GM23248 (cell line): Measurements from ENCODE around the gene COX19.
"Not testable (repeated sequence)": the region's sequence is repeated elsewhere in the genome, so short reads cannot be mapped to it uniquely, and the experiment has no call there.

Source experiments
- EZH2 ChIP-seq: fragments of 200-600 bp; sonication (generic); IDR thresholded peaks from 2 replicates; pipeline ENCODE4 v1.6.1; 2018; ENCODE audit warnings: antibody characterized with exemption, mild to moderate bottlenecking; ENCODE audit not compliant: insufficient read depth, poor library complexity, severe bottlenecking
- EZH2phosphoT487 ChIP-seq: fragments of 200-600 bp; sonication (generic); IDR thresholded peaks from 2 replicates; pipeline ENCODE4 v1.6.1; 2018; ENCODE audit warnings: antibody characterized with exemption, moderate library complexity, mild to moderate bottlenecking, low read depth; ENCODE audit not compliant: insufficient read depth

DNA sequence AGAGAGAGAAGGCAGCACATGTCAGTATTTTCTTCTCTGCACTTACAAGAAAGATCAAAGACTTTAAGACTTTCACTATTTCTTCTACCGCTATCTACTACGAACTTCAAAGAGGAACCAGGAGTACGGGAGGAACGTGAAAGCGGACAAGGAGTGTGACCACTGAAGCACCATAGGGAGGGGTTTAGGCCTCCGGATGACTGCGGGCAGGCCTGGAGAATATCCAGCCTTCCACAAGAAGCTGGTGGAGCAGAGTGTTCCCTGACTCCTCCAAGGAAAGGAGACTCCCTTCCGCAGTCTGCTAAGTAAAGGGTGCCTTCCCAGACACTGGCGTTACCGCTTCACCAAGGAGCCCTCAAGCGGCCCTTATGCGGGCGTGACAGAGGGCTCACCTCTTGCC lies 14.4 kb downstream of the COX19 start:
- TF ChIP-seq EZH2, EZH2phosphoT487: not testable (repeated sequence)
